Measurements from ENCODE around the gene DDX25.

GRCh38 chr11:125881291-125881690 lies 23.0 kb upstream of the DDX25 start:
- TF ChIP-seq CTCF (optimal IDR thresholded peaks at IDR 0.05 in 1 of 3, IDR thresholded peaks at IDR 0.05 in 1 of 3, conservative IDR thresholded peaks at IDR 0.05 in 1 of 3; ENCODE audit: extremely low read depth in 1 of 3, insufficient read depth in 2 of 3, low read length in 3 of 3), result no peak
- TF ChIP-seq EZH2 (IDR thresholded peaks at IDR 0.05; ENCODE audit: low read length), result no peak
